Esophagus (tissue), 2 donors: ENCODE results near the gene ARL4D. TPM values are rescaled to one million over a fixed set of nuclear protein-coding genes. Genes with fewer than 3 reads are reported as not detected.
A peak's percentile ranks its signal among the peaks of the same experiment; 100 is the strongest.

Experiments used
- H3K27ac ChIP-seq, 2 donors: one replicate each; pipeline ENCODE4 v1.5.1; 2013; ENCODE audit warnings: low read depth in 2 of 2, mild to moderate bottlenecking in 2 of 2, inconsistent platforms in 1 of 2, low read length in 1 of 2, moderate library complexity in 1 of 2
- H3K27me3 ChIP-seq, 2 donors: one replicate each; pipeline ENCODE4 v1.6.1; 2013; ENCODE audit warnings: low read length in 2 of 2, control low read depth in 1 of 2, mild to moderate bottlenecking in 1 of 2; ENCODE audit not compliant: insufficient read depth in 2 of 2, control insufficient read depth in 1 of 2
- H3K36me3 ChIP-seq, 2 donors: one replicate each; pipeline ENCODE4 v1.6.1; 2013; ENCODE audit warnings: low read length in 1 of 2; ENCODE audit not compliant: control insufficient read depth in 2 of 2, insufficient read depth in 2 of 2
- H3K4me1 ChIP-seq, 2 donors: one replicate each; pipeline ENCODE4 v1.6.1; 2013; ENCODE audit warnings: low read length in 1 of 2; ENCODE audit not compliant: control insufficient read depth in 2 of 2, insufficient read depth in 2 of 2
- H3K4me3 ChIP-seq, 2 donors: one replicate each; pipeline ENCODE4 v1.5.1; 2013; ENCODE audit warnings: low read length in 2 of 2, mild to moderate bottlenecking in 2 of 2, low read depth in 1 of 2, moderate library complexity in 1 of 2
- H3K9me3 ChIP-seq, 2 donors: one replicate each; pipeline ENCODE4 v1.6.1; 2013; ENCODE audit warnings: mild to moderate bottlenecking in 2 of 2, low read depth in 1 of 2, low read length in 1 of 2, moderate library complexity in 1 of 2; ENCODE audit not compliant: control insufficient read depth in 2 of 2, insufficient read depth in 1 of 2
- WGBS, 2 donors: extraction: QIAGEN DNeasy Blood & Tissue Kit; methylation state at CpG; one replicate each; pipeline ENCODE4 v1.1.7; 2013; 5-methylcytosine and 5-hydroxymethylcytosine counted together
- polyA plus RNA-seq, 2 donors: library from polyadenylated mRNA; stranded (reverse); fragments of 200-250 nt; gene quantifications; one replicate each; pipeline ENCODE4 v1.2.3, GENCODE V29; 2013
- donor health status: healthy with polysubstance abuse.
- donor health status: Bipolar disorder and iron deficiency.

Gene ARL4D
- polyA plus RNA-seq, 2 donors: 36.3 to 92.2 TPM

DNA sequence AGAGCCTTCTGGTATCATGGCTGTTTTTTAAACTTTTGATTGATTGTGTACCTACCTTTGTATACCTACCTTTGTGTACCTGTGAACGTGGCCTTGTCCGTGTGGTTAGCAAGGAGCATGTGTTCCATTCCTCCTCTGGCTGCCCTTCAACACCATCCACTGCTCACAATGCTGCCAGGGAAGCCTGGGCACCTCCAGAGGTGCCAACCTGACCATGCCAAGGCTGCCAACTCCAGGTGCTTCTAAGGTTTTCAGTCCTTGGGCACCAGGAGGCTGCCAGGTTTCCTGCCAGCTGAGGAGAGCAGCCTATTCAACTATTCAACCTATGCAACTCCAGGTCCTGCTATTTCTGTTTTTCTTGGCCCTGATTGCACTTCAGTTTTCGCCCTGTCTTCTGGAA, 17.6 kb upstream of the ARL4D start:
- peaks cover 2% of the 10 kb centered on the region in 2 donors for H3K4me1 ChIP-seq
- H3K4me3 ChIP-seq: no peak overlapping the region
- H3K27ac ChIP-seq: no peak overlapping the region
- no peaks in the 10 kb centered on the region for H3K27me3 ChIP-seq
- 80 to 94% methylated on average over 3 of the region's 3 CpGs for WGBS, 2 donors
- peaks cover 3 to 8% of the 10 kb centered on the region in 2 donors for H3K9me3 ChIP-seq
- H3K36me3 ChIP-seq: no peaks in the 10 kb centered on the region

DNA sequence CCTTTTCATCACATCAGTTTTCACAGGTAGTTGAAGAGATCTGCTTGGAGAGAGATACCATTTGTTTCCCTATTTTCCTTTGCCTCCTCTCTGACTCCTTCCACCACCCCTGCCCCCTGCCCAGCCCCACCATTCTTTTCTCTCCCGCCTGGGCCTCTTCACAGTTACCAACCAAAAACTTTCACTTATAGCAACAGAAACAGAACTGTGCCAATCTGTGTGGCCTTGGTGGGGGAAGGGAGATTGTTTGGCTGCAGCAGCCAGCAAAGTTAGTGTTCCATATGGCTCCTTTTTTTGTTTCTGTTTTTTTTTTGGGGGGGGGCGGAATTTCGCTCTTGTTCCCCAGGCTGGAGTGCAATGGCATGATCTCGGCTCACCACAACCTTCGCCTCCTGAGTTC, 17.2 kb upstream of the ARL4D start:
- peaks cover 3 to 8% of the 10 kb centered on the region in 2 donors for H3K9me3 ChIP-seq
- no peak overlapping the region for H3K4me3 ChIP-seq
- H3K27ac ChIP-seq: no peak overlapping the region
- H3K4me1 ChIP-seq: peaks cover 2% of the 10 kb centered on the region in 2 donors
- H3K27me3 ChIP-seq: no peaks in the 10 kb centered on the region
- no peaks in the 10 kb centered on the region for H3K36me3 ChIP-seq
- 75 to 95% methylated on average over 5 of the region's 5 CpGs for WGBS, 2 donors

DNA sequence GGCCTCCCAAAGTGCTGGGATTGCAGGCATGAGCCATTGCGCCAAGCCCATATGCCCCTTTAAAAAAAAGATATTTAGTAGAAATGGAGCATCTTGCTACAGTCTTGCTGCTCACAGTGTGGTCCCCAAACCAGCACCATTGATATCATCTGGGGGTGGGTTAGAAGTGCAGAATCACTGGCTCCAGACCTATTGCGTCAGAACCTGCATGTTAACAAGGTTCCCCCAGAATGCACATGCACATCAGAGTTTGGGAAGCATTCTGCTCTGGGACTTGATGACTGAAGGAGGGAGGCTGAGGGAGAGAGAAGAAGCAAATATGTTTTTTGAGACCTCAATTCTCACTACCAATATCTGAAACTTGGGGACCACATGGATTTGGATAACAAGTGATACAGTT, 16.0 kb upstream of the ARL4D start:
- Histone ChIP-seq H3K4me1 (peaks cover 2% of the 10 kb centered on the region in 2 donors), H3K4me3 (no peak overlapping the region), H3K27ac (no peak overlapping the region), H3K36me3 (no peaks in the 10 kb centered on the region), H3K9me3 (peaks cover 3 to 8% of the 10 kb centered on the region in 2 donors), H3K27me3 (no peaks in the 10 kb centered on the region)
- WGBS, 2 donors: 96 to 99% methylated on average over 2 of the region's 2 CpGs

DNA sequence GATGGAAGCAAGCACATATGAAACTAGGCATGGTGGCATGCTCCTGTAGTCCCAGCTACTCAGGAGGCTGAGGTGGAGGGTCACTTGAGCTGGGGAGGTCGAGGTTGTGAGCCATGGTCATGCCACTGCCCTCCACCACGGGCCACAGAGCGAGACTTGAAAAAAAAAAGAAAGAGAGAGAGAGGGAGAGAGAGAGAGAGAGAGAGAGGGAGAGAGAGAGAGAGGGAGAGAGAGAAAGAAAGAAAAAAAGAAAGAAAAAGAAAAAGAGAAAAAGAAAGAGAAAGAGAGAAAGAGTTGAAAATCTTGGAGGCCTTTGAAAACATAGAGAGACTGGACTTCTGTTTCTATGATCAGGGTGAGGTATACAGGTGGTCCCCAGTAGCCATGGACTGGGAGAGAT, 15.4 kb upstream of the ARL4D start:
- no peaks in the 10 kb centered on the region for H3K36me3 ChIP-seq
- H3K9me3 ChIP-seq: peaks cover 3 to 8% of the 10 kb centered on the region in 2 donors
- H3K27ac ChIP-seq: no peak overlapping the region
- WGBS, 2 donors: 90 to 91% methylated on average over 3 of the region's 3 CpGs
- H3K4me1 ChIP-seq: peaks cover 2% of the 10 kb centered on the region in 2 donors
- no peaks in the 10 kb centered on the region for H3K27me3 ChIP-seq
- H3K4me3 ChIP-seq: no peak overlapping the region

DNA sequence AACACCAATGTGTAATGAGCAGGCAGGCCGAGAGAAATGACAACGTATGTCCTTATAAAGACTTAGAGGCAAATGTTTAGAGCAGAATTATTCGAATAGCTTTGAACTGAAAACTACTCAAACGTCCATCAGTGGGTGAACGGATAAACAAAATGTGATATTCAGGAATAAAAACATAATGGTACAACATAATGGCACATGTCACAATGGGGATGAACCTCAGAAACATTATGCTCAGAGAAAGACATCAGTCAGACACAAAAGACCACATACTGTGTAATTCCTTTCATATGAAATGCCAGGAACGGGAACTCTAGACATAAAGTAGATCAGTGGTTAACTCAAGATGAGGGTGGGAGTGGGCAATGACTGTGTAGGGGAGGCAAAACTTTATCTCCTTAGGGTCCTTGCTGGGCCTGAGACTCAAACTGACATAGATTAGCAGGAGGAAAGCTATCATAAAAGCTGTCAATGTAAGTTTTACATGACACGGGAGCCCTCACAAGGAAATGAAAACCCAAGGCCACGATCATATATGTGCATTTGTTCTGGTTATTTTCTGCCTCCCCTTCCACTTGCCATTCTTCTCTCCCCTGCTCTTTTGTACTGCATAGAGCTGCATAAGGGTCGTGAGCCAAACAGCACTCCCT, 14.8 kb upstream of the ARL4D start:
- 72 to 74% methylated on average over 9 of the region's 9 CpGs for WGBS, 2 donors
- Histone ChIP-seq H3K4me1 (peaks cover 2% of the 10 kb centered on the region in 2 donors), H3K27ac (peak overlapping the region in 1 of 2 donors; percentile 40), H3K36me3 (no peaks in the 10 kb centered on the region), H3K9me3 (peaks cover 3 to 8% of the 10 kb centered on the region in 2 donors), H3K4me3 (no peak overlapping the region), H3K27me3 (no peaks in the 10 kb centered on the region)

DNA sequence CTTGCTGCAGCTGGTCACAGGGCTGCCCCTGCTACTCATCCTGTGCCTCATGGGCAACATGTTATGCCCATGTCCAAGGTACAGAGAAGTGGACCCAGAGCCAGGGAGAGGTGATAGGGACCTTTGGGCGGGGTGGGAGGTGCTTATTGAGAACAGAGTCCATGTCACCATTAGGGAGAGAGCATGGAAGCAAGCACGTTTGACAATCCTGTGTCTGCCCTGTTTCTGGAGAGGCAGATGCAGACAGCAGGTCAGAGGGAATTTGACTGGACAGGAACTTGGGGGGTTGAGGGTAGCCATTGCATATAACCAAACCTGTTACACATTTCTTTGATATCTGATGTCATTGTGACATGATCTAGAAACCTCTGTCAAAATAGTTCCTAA, 14.3 kb upstream of the ARL4D start:
- peaks cover 2% of the 10 kb centered on the region in 2 donors for H3K4me1 ChIP-seq
- H3K27me3 ChIP-seq: no peaks in the 10 kb centered on the region
- no peaks in the 10 kb centered on the region for H3K36me3 ChIP-seq
- H3K9me3 ChIP-seq: peaks cover 3 to 8% of the 10 kb centered on the region in 2 donors
- H3K4me3 ChIP-seq: no peak overlapping the region
- peak overlapping the region in 1 of 2 donors; percentile 40 for H3K27ac ChIP-seq
- 45 to 55% methylated on average over 2 of the region's 2 CpGs for WGBS, 2 donors

DNA sequence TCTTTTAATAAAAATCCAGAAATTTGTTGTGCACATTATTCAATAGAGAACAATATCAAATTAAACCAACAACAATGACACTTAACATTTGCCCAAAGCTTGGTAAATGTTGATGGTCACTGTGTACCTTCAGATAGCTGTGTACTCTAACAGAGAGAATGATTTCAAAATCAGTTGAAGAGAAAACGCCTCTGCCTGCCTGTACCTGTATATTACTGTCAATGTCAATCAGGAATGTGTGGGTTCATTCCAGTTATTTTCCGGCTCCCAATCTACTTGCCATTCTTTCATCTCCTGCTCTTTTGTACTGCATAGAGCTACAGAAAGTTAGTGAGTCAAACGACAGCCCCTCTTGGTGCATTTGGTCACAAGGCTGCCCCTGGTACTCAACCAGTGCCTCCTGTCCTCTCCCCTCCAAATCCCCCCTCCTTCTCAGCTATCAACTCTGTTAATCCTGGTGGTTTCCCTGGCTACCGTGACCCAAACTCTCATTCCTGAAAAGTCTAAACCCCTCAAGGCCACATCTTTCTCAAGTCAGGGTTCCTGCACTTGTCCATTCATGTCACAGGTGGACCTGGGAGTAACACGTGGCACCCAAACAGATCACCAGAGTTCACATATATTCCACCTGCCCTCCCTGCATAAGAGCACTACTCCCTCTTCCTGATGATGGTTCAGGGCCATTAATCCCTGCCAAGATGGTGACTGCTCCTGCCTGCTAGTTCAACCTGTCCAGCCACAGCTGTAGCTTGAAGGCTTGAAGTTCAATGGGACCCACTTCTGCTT, 13.6 kb upstream of the ARL4D start:
- Histone ChIP-seq H3K27me3 (no peaks in the 10 kb centered on the region), H3K36me3 (no peaks in the 10 kb centered on the region), H3K27ac (peak overlapping the region; percentile 56 to 64), H3K9me3 (peaks cover 3 to 8% of the 10 kb centered on the region in 2 donors), H3K4me1 (peaks cover 2% of the 10 kb centered on the region in 2 donors), H3K4me3 (no peak overlapping the region)
- WGBS, 2 donors: 38 to 44% methylated on average over 5 of the region's 5 CpGs

DNA sequence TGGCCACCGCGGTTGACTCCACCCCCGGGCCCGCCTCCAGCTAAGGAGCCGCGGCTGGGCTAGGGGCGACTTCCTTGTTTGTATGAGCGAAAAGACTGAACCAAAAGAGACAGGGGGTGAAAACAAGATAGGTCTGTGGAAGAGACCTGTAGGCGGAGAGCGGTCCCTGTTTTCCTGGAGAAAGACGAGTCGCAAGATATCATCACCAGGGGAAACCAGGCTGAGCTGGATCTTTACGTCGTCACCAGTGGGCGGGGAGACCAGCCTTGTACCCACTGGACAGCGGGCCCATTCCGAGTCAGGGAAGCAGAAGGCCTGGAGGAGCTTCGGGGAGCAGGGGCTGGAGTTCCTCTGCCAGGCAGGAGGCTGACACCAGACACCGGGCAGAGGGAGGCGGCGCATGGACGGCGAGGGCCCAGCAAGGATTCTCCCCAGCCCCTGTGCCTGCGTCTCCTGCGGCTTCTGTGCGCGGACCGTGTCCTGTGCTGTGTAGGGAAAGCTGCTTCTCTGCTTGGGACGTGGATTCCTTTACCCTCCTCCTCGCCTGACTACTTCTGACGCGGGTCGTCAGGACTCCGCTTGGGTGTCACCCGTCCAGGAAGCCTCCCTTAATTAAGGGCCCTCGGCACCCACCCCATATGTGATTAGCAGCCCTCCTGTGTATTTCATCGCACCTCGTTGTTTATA, 10.3 kb upstream of the ARL4D start:
- peaks cover 2% of the 10 kb centered on the region in 2 donors for H3K4me1 ChIP-seq
- H3K27me3 ChIP-seq: no peaks in the 10 kb centered on the region
- no peaks in the 10 kb centered on the region for H3K36me3 ChIP-seq

DNA sequence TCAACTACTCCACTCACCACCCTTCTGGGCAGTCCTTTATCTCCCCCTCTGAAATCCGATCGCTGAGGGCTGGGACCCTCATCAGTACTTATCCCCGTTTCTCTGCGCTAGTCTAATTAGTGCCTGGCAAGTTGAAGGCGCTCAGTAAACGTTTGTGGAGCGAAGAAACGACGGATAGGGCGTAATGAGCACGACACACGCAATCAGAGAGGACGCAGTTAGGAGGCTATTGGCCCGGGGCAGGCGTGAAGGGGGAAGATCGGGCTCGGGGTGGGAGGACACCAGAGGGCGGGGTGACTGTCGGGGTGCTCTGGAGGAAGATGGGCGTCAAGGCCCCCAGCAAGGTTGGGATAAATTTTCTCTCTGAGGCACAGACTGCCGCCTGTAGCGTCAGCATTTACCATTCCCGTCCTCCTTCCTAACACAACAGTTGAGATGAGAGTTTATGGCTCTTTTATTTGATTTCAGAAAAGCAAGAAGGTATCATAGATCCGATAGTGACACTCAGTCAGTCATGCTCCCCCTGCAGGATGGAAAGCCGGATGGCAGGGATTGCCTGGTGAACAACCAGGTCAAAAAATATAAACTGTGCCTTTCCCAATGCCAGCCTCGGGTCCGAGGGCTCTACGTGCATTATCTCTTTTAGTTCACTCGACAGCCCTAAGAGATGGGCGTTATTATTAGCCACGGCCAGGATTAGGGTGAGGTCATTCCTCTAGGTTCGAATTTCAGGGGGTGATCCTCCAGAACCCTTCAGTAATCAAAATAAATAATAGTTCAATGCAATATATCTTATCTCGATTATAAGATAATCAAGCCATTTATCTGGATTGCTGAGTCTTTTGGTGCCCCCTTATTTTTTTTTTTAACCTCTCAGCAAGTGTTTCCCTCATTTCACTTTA, 9.5 kb upstream of the ARL4D start:
- Histone ChIP-seq H3K4me1 (peaks cover 2 to 5% of the 10 kb centered on the region in 2 donors), H3K9me3 (no peaks in the 10 kb centered on the region), H3K4me3 (peak overlapping the region; percentile 60 to 70), H3K27me3 (no peaks in the 10 kb centered on the region), H3K36me3 (no peaks in the 10 kb centered on the region), H3K27ac (peak overlapping the region; percentile 98)
- WGBS, 2 donors: 1 to 2% methylated on average over 33 of the region's 33 CpGs

More for the DNA sequence above, 10.3 kb upstream of the ARL4D start:
- Histone ChIP-seq H3K27ac (peak overlapping the region; percentile 98), H3K9me3 (no peaks in the 10 kb centered on the region), H3K4me3 (peak overlapping the region; percentile 60 to 70)
- 0% methylated on average over 38 of the region's 38 CpGs for WGBS, 2 donors
